GM18499 (cell line): ENCODE measurements around the gene MCF2L.

ENCODE experiments used
- ATAC-seq: cut with Tn5 transposase; IDR thresholded peaks from one replicate; pipeline ENCODE4 v1.9.1; 2021; ENCODE audit warnings: moderate number of reproducible peaks; ENCODE audit not compliant: insufficient read depth, unreplicated experiment

The MCF2L gene

GRCh38 chr13:113058129-113058987 lies 89.3 kb downstream of the MCF2L start:
- no peak for ATAC-seq

- ATAC-seq = no peak
Measured at GRCh38 chr13:113058988-113059850, 90.2 kb downstream of the MCF2L start.

- ATAC-seq = no peak
Measured at GRCh38 chr13:113059891-113060290, 90.9 kb downstream of the MCF2L start.

- ATAC-seq = no peak
Measured at GRCh38 chr13:113060557-113061270, 91.7 kb downstream of the MCF2L start.

- ATAC-seq = no peak
Measured at GRCh38 chr13:113061271-113061625, 92.2 kb downstream of the MCF2L start.

- ATAC-seq = no peak
Measured at GRCh38 chr13:113061796-113062425, 92.9 kb downstream of the MCF2L start.

- ATAC-seq = no peak
Measured at GRCh38 chr13:113062691-113063090, 93.7 kb downstream of the MCF2L start.

- no peak for ATAC-seq
Measured at GRCh38 chr13:113063091-113063491, 94.1 kb downstream of the MCF2L start.

- no peak for ATAC-seq
Measured at GRCh38 chr13:113064000-113064533, 95.1 kb downstream of the MCF2L start.

- ATAC-seq = no peak
Measured at GRCh38 chr13:113064534-113065405, 95.8 kb downstream of the MCF2L start.

- no peak for ATAC-seq
Measured at GRCh38 chr13:113065406-113066141, 96.6 kb downstream of the MCF2L start.

- no peak for ATAC-seq
Measured at GRCh38 chr13:113066142-113066455, 97.1 kb downstream of the MCF2L start.

- ATAC-seq = no peak
Measured at GRCh38 chr13:113066746-113067145, 97.7 kb downstream of the MCF2L start.

- ATAC-seq = no peak
Measured at GRCh38 chr13:113069861-113070805, 101.1 kb downstream of the MCF2L start.

GRCh38 chr13:113070855-113071254 lies 101.8 kb downstream of the MCF2L start:
- no peak for ATAC-seq

GRCh38 chr13:113072376-113072775 lies 103.4 kb downstream of the MCF2L start:
- no peak for ATAC-seq

GRCh38 chr13:113073942-113074341 lies 104.9 kb downstream of the MCF2L start:
- ATAC-seq = no peak

GRCh38 chr13:113074401-113074800 lies 105.4 kb downstream of the MCF2L start:
- ATAC-seq = no peak
